ENCODE measurements around the gene ZNF692. TPM values are rescaled to one million over a fixed set of nuclear protein-coding genes. Genes with fewer than 3 reads are reported as not detected.
"Not testable (repeated sequence)": the region's sequence is repeated elsewhere in the genome, so short reads cannot be mapped to it uniquely, and the experiment has no call there.

Gene ZNF692, protein sequence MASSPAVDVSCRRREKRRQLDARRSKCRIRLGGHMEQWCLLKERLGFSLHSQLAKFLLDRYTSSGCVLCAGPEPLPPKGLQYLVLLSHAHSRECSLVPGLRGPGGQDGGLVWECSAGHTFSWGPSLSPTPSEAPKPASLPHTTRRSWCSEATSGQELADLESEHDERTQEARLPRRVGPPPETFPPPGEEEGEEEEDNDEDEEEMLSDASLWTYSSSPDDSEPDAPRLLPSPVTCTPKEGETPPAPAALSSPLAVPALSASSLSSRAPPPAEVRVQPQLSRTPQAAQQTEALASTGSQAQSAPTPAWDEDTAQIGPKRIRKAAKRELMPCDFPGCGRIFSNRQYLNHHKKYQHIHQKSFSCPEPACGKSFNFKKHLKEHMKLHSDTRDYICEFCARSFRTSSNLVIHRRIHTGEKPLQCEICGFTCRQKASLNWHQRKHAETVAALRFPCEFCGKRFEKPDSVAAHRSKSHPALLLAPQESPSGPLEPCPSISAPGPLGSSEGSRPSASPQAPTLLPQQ
- 10 to 100 TPM in 11 of 12 donors, not detected in 1; 22.6 to 54.3 (median 26.1) TPM for polyA plus RNA-seq (ENCODE audit: insufficient read length in 12 of 12)
- long read RNA-seq, donor 1, partial matches to known transcripts = 0 of 2 reads
- long read RNA-seq, donor 1, other reads (novel, unspliced or antisense) = 0 of 2 reads
- long read RNA-seq, donor 2, partial matches to known transcripts = 0 of 4 reads
- long read RNA-seq, donor 2, other reads (novel, unspliced or antisense) = 0 of 4 reads
- long read RNA-seq, donor 3 = 0 reads
- long read RNA-seq, donor 4, partial matches to known transcripts = 0 of 1 reads
- long read RNA-seq, donor 4, other reads (novel, unspliced or antisense) = 0 of 1 reads
- long read RNA-seq, donor 5, partial matches to known transcripts = 0 of 3 reads
- long read RNA-seq, donor 5, other reads (novel, unspliced or antisense) = 0 of 3 reads
- long read RNA-seq, donor 6, partial matches to known transcripts = 0 of 1 reads
- long read RNA-seq, donor 6, other reads (novel, unspliced or antisense) = 0 of 1 reads
- long read RNA-seq, donor 7, partial matches to known transcripts = 0 of 2 reads
- long read RNA-seq, donor 7, other reads (novel, unspliced or antisense) = 0 of 2 reads
- long read RNA-seq, donor 8, partial matches to known transcripts = 0 of 4 reads
- long read RNA-seq, donor 8, other reads (novel, unspliced or antisense) = 0 of 4 reads
- long read RNA-seq, donor 9, partial matches to known transcripts = 0 of 1 reads
- long read RNA-seq, donor 9, other reads (novel, unspliced or antisense) = 0 of 1 reads
- long read RNA-seq, donor 10, partial matches to known transcripts = 0 of 5 reads
- long read RNA-seq, donor 10, other reads (novel, unspliced or antisense) = 0 of 5 reads
- long read RNA-seq, donor 11 = 0 reads

DNA sequence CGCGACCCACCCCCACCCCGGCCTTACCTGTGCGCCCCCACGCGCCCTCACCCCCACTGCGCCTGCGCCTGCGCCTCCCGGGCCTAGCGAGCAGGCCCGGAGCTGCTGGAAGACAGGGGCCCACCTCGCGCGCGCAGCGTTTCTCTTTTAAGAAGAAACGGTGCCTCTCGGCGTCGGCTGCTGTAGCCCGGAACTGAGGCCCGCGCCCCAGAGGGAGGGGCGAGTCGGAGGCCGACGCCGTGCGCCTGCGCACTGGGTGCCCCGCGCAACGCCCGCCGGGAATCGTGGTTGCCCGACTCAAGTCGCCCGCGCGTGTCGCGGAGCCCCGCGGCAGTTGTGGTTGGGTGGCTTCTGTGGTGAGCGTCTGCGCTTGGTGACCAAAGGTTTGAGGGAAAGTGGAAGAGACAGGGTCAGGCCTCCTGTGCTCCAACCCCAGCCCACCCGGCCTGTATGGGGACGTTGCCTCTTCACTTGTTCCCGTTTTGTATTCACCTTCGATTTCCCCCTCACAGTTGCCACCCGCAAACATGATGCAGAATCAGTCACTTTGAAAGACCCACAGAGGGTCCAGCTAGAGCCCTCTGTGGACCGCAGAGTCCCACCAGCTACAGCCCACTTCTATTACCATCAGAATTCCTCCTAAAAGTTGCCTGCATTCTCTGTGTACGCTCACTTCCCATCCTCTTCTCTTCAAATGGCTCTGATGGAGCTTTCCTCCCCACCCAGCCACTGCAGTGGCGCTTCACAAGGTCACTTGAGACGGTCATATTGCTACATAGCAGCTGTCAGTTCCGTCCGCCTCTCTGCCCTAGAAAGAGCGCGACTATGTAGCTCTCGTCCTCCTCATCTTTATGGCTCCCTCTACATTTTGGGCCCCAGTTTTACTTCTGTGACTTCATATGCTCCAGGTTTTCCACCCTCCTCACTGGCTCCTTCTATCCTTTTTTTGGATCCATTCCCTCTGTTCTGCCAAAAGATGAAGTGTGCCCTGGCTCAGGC lies at the start of gene ZNF692:
ZNF692 (minus strand) TSS at position 195 of the 999 bp plus-strand sequence. CDS start 776 bp downstream, outside the sequence.
- DNase-seq = peak; percentile 96

DNA sequence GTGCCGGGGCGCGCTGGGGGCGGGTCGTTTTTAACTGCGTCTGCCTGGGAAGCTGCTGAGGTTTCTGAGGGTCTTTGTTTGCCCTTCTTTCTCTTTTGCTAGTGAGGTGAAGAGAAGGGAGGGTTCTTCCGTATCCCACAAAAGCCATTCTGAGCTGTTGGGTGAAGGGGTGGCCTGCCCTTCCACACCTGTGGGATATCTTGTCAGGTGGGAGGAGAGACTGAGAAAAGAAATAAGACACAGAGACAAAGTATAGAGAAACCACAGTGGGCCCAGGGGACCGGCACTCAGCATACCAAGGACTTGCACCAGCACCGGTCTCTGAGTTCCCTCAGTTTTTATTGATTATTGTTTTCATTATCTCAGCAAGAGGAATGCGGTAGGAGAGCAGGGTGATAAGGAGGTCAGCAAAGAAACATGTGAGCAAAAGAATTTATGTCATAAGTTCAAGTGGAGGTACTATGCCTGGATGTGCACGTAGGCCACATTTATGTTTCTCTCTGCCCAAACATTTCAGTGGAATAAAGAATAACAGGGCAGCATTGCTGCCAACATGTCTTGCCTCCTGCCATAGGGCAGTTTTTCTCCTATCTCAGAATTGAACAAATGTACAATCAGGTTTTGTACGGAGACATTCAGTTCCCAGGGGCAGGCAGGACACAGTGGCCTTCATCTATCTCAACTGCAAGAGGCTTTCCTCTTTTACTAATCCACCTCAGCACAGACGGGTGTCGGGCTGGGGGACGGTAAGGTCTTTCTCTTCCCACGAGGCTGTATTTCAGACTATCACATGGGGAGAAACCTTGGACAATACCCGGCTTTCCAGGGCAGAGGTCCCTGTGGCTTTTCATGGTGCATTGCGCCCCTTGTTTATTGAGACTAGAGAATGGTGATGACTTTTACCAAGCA lies 48.1 kb upstream of the ZNF692 start:
- DNase-seq = no peak

DNA sequence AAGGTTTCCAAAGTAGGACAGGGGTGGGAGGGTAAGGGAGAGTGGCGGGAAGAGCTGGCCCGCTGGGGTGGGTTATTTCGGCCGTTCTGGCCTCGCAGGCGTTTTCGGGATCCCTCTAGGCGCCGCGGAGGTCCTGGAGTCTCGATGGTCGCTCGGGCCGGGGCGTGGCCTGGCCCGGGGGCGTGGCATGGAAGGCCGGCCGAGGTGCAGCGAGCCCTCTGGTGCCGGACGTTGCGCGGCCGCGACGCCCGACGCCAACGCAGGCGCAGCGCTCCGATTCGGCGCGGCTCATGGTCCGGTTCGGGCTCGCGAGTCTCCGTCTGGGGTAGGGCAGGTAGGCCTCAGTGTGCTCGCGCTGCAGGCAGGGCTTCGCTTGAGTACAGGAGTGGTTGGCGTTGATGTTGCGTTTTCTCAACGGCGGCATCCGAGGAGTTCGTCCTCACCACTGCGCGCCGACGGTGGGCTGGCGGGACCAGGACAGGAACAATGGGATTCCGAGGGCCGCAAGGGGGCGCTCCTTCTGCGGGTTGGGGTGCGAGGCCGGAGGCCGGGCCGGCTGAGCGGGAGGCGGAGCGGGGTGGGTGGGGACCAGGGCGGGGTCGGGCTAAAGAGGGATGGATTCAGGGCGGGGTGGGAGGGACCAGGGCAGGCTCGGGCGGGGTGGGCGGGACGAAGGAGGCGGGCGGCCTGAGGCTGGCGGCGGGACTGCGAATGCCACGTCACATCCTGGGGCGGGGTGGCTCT lies 47.3 kb upstream of the ZNF692 start, which contains the start of gene PGBD2:
PGBD2 (plus strand) TSS at position 227 of the 744 bp plus-strand sequence. CDS start 7,628 bp downstream, outside the sequence.
- peak; percentile 94 for DNase-seq

DNA sequence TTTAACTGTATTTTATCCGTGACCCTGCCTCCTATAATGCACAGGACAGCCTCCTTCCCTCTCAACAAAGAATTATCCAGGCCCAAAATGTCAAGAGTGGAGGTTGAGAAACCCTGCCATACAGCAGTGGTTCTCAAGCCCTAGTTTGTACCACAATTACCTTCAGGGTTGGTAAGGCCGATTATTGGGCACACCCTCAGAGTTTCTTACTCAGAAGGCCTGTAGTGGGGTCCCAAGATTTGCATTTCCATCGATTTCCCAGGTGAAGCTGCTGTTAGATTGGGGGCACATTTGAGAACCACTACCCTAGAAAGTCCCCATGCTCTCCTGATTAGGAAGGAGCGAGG lies 46.8 kb upstream of the ZNF692 start:
- DNase-seq = no peak

DNA sequence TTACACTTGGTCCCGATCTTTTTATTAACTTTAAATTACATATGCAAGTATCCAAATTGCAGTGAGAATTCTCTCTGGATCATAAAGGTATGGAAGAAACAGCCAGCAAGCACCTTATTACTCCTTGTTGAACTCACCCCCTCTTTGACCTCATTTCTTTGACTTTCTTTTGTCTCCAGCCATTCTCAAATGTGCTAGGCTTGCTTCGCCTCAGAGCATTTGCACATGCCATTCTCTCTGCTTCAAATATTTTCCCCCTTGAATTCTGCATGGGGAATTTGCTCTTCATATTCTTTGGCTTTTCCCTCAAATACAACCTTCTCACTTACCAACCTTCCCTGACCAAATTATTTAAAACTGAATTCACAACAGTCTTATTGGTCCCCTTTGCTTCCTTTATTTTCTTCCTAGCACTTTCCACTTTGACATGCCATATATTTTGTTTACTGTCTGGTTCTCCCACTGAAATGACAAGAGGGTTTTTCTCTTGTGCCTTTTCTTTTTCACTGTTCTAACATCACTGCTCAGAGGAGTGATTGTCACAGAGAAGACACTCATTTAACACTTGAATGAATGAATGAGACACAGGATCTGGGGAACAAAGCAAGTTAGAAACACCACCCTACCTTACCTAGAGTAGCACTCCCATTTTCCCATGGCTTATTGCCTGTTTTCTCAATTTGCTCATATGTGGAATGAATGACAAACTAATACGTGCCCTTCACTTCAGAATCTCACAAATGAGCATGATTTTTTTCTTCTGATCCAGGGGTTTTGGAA lies 45.7 kb upstream of the ZNF692 start:
- no peak for DNase-seq

DNA sequence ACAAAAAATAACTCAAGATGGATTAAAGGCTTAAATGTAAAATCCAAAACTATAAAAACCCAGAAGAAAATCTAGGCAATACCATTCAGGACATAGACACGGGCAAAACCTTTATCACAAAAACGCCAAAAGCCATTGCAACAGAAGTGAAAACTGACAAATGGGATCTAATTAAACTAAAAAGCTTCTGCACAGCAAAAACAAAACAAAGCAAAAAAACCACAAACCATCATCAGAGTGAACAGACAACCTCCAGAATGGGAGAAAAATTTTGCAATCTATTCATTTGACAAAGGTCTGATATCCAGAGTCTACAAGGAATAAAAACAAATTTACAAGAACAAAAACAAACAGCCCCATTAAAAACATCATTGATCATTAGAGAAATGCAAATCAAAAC lies 42.7 kb upstream of the ZNF692 start:
- no peak for DNase-seq

DNA sequence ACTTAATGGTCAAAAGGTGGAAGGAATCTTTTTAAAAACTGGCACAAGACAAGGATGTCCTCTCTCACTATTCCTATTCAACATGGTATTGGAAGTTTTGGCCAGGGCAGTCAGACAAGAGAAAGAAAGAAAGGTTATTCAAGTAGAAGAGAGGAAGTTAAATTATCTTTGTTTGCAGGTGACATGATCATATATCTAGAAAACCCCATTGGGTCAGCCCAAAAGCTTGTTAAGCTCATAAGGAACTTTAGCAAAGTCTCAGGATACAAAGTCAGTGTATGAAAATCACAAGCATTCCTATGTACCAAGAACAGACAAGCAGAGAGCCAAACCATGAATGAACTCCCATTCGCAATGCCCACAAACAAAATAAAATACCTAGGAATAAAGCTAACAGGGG lies 41.8 kb upstream of the ZNF692 start:
- no peak for DNase-seq

DNA sequence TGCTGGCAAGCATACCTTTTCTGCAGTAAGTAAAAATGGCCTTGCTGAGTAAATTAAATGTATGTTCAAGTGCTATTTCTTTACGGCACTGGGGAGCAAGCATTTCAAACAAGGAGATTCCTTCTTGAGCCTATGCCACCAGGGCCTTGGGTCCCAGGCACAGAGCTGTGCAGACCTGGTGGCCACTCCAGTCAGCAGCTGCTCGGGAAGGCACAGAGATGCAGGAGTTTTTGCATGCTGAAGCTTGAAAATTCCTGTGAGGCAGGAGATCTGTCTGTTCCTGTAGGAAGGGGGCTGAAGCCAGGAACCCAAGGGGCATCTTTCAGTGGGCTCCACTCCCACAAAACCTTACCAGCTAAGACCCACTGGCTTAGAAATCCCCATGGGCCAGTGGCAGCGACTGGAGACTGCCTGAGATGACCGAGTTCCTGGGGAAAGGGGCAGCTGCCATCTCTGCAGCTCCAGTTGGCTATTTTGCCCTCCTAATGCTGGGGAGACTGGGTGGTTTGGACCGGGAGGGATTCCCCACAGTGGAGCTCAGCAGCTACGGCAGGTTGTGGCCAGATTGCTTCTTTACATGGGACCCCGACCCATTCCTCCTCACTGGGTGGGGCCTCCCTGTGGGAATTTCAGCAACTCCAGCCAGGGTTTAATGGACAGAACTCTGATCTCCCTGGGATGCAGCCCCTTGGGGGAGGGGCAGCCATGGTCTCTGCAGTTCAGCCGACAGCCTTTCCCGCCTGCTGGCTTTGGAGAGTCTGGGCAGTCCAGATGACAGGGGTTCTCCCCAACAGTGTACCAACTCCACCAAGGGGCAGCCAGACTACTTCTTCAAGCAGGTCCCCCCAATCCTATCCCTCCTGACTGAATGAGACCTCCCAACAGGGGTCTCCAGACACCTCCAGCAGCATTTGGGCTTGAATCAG lies 38.8 kb upstream of the ZNF692 start:
- DNase-seq = no peak

DNA sequence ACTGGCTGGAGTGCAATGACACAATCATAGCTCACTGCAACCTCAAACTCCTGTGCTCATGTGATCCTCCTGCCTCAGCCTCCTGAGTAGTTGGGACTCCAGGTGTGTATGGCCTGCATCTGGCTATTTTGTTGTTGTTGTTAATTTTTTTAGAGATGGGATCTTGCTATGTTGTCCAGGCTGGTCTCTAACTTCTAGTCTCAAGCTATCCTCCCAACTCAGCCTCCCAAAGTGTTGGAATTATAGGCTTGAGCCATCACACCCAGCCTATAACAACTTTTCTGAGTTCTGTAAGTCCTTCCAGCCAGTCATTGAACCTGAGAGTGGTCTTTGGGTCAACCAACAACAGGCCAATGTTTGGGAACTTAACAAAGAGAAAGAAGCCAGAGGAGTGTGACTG lies 36.0 kb upstream of the ZNF692 start:
- DNase-seq = no peak

DNA sequence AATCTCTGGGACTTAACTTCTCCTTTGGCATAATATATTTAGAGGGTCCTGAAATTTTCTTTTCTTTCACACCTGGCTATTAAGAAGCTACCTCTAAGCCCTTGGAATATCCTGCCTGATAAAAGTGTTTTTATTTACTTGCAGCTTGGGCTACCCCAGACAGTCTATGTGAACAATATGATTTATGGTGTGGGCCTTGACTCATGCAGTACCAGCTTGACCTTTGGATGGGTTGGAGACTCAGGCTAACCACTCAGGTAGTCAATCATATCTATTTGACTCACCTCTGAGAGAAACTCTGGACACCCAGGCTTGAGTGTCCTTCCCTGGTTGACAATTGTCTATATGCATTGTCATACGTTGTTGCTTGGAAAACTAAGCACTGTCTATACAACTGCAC lies 33.7 kb upstream of the ZNF692 start:
- no peak for DNase-seq

DNA sequence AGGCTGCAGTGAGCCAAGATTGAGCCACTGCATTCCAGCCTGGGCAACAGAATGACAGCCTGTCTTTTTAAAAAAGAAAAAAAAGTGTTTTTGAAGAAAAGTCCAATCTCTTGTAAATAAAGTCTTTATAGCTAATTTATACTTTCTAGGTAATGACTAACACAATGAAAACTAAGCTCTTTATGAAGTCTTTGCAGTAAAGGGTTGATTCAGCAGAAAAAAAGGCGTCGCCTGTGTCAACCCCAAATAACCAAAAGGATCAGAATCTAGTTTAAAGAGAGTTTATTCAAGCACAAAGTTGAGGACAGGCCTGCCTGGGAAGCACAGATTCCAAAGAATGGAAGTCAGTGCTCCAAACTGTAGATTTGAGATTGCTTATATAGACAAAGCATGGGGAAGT lies 32.9 kb upstream of the ZNF692 start:
- no peak for DNase-seq

DNA sequence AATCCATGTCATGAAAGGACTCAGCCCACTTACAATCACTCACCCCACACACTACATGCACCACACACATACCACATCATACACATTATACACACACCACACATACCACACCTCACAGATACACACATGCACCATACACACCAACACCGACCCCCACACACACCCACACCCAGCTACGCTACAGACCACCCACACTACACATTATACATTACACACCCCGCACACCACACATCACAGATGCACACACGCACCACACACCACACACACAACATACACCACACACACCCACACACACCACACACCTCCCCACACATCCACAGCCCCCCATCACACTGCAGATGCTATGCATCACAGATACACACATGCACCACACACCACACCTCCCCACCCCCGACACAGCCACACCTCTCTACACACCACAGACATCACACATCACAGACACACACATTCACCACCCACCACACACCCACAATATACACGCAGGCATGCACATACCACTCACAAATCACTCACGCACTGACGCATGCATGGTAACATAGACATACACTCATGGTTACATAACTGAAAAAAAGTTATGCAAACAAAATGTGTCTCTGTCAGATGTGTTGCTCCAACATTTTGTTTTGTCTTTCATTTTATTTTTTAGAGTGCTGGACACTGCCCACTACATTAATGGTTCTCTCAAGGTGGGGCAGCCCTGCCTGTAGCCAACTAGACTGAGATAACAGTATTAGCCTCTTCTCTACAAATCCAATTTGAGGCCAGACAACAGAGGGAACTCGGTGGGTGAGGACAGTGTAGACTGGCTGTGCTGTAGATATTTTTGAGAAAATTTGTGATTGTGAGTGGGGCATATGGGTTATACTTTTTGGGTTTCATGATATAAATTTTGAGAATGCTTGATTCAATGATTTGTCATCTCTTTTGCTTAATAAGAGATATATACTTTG lies 31.9 kb upstream of the ZNF692 start:
- DNase-seq = no peak

DNA sequence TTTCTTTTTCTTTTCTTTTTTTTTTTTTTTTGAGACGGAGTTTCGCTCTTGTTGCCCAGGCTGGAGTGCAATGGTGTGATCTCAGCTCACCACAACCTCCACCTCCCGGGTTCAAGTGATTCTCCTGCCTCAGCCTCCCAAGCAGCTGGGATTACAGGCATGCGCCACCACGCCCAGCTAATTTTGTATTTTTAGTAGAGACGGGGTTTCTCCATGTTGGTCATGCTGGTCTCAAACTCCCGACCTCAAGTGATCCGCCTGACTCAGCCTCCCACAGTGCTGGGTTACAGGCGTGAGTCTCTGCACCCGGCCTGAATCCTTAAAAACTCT lies 31.0 kb upstream of the ZNF692 start:
- DNase-seq = not testable (repeated sequence)

DNA sequence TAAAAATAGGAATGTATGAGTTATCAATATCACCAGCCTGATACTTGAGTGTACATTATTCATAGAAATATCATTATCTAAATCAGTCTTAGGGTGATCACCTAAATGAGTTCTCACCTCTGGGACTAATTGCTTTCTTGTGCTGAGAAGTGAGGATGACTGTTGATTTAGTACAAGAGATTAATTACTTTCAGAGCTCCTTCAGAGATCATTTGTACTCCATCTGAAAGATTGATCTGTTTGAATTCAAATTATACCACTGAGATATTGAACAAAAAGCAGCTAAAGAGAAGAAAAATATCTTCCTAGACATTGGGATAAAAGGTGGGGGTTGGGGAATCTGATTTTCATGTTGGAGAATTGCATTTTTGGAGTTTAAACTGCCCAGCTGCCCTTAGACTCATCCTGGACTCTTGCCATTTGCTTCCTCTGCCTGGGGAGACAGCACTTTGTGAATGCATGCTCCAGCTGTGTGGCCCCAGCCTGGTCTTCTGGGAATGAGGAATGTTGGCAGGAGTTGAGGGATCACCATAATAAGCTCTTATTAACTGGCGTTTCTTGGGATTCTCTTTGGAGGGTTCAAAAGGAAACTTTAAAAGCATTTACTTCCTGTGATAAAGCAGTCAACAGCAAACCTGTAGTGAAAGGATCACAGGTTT lies 27.5 kb upstream of the ZNF692 start:
- DNase-seq = peak; percentile 36

DNA sequence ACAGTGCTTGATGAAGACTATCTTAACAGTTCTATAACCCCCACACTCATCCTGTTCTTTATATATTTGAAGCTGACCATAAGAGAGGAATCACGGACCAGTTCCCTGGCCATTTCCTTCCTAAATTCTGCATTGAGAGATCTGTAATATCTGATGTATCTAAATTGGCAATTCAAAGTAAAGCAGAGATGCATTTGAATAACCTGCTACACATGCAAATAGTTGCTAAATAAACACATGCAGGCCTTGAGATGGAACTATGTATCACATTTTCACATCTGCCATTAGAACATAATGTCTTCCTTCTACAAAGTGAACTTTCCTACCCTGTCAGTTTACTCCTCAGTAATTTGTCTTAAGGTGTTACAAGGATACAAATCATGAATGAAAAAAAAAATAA lies 26.8 kb upstream of the ZNF692 start:
- no peak for DNase-seq

All from muscle of arm (tissue), 14 donors.